Osteoblast (primary cell): Measurements from ENCODE around the gene VPS16. TPM values are rescaled to one million over a fixed set of nuclear protein-coding genes. Genes with fewer than 3 reads are reported as not detected.

Source experiments
- DNase-seq: peaks from one replicate; pipeline ENCODE4 v3.0.0; 2011; ENCODE audit warnings: low spot score, mixed read lengths; ENCODE audit not compliant: insufficient read length; ENCODE audit errors: missing footprints
- H2AFZ ChIP-seq: 2 replicates; pipeline ENCODE4 v1.6.0; 2011; ENCODE audit warnings: mild to moderate bottlenecking, low read length
- H3K27ac ChIP-seq: 2 replicates; pipeline ENCODE4 v1.5.1; 2011; ENCODE audit warnings: mild to moderate bottlenecking, low read depth, low read length, moderate library complexity
- H3K27me3 ChIP-seq: 2 replicates; pipeline ENCODE4 v1.6.0; 2012; ENCODE audit warnings: mild to moderate bottlenecking, control low read depth, inconsistent platforms, low read length, moderate library complexity; ENCODE audit not compliant: insufficient read depth
- H3K36me3 ChIP-seq: 2 replicates; pipeline ENCODE4 v1.5.1; 2011; ENCODE audit warnings: mild to moderate bottlenecking, low read length, control low read depth, moderate library complexity; ENCODE audit not compliant: insufficient read depth
- H3K4me1 ChIP-seq: 2 replicates; pipeline ENCODE4 v1.5.1; 2011; ENCODE audit warnings: mild to moderate bottlenecking, low read length, control low read depth, moderate library complexity; ENCODE audit not compliant: insufficient read depth
- H3K4me2 ChIP-seq: 2 replicates; pipeline ENCODE4 v1.6.0; 2011; ENCODE audit warnings: mild to moderate bottlenecking, low read length; ENCODE audit not compliant: insufficient read depth
- H3K4me3 ChIP-seq: fragments of 200-600 bp; sonication (generic); 3 replicates; pipeline ENCODE4 v1.5.1; 2012; ENCODE audit warnings: mild to moderate bottlenecking, low read length, inconsistent platforms; ENCODE audit not compliant: insufficient read depth
- H3K79me2 ChIP-seq: 2 replicates; pipeline ENCODE4 v1.6.0; 2012; ENCODE audit warnings: mild to moderate bottlenecking, low read length, control low read depth, inconsistent platforms; ENCODE audit not compliant: insufficient read depth
- H3K9me3 ChIP-seq: 2 replicates; pipeline ENCODE4 v1.5.1; 2011; ENCODE audit warnings: low read depth, low read length, control low read depth
- H4K20me1 ChIP-seq: 2 replicates; pipeline ENCODE4 v1.6.0; 2012; ENCODE audit warnings: mild to moderate bottlenecking, low read length, control low read depth; ENCODE audit not compliant: insufficient read depth
- CTCF ChIP-seq: IDR thresholded peaks from 2 replicates; pipeline ENCODE4 v1.5.1; 2011; ENCODE audit warnings: mild to moderate bottlenecking, low read depth, low read length, moderate library complexity; ENCODE audit errors: extremely low read depth
- total RNA-seq: library from RNA; depleted of rRNA; stranded (reverse); fragments of >200 nt; gene quantifications from 2 replicates; pipeline ENCODE4 v1.2.3, GENCODE V29; 2012

Gene VPS16
- total RNA-seq, 1 donor, result 36.2 TPM

DNA sequence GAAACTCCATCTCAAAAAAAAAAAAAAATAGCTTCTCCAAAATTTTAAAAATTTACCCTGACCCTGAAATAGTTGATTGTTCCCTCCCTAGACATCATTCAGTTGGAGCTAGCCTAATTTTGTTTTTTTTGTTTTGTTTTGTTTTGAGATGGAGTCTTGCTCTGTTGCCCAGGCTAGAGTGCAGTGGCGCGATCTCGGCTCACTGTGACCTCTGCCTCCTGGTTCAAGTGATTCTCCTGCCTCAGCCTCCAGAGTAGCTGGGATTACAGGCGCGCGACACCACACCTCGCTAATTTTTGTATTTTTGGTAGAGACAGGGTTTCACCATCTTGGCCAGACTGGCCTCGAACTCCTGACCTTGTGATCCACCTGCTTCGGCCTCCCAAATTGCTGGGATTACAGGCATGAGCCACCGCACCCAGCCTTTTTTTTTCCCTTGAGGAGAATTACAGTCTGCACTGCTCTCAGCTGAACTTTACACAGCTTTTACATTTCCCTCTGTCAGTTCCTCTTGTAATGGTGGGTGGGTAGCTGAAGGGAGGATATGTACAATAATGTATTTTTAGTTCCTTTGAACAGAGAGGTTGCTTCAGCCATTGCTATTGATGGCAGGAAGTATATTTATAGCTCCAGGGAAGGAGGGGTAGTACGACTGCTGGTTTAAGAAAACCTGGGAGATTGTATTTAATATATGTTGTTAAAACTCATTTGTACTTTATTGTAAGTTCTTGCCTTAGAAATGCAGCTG is 60.5 kb downstream of the VPS16 start:
- H3K79me2 ChIP-seq, result peaks cover 56% of the 10 kb centered on the region
- TF ChIP-seq CTCF, result no peak
- H3K4me1 ChIP-seq, result no peaks in the 10 kb centered on the region
- no peak overlapping the region for H3K4me3 ChIP-seq
- no peak for DNase-seq
- H2AFZ ChIP-seq, result no peak overlapping the region
- no peaks in the 10 kb centered on the region for H3K27me3 ChIP-seq
- H3K9me3 ChIP-seq, result no peaks in the 10 kb centered on the region
- H4K20me1 ChIP-seq, result peaks cover 14% of the 10 kb centered on the region
- no peak overlapping the region for H3K4me2 ChIP-seq
- H3K27ac ChIP-seq, result no peak overlapping the region
- no peaks in the 10 kb centered on the region for H3K36me3 ChIP-seq

DNA sequence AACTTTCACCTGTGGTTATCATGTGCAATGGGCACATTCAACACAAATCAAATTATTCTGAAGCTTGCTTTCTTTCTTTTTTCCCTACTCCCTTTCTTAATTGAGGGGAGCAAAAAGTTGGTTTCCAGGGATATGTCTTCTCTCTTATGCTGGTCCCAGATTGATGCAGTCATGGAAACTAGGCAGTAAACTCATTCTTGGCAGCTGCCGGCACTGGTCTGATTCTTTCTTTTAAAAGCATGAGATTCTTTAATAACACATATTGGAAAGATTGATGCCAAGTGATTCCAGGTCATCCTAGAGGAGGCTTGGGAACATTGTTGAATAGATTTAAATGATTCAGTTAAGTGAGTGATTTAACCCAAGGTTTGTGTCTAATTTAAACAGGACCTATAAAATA is 61.7 kb downstream of the VPS16 start:
- TF ChIP-seq CTCF, result no peak
- H3K27ac ChIP-seq, result no peak overlapping the region
- no peak for DNase-seq

GRCh38 chr20:2902818-2903217 is 62.3 kb downstream of the VPS16 start:
- Histone ChIP-seq H3K36me3 (no peaks in the 10 kb centered on the region), H4K20me1 (peaks cover 19% of the 10 kb centered on the region), H3K27me3 (no peaks in the 10 kb centered on the region), H3K9me3 (no peaks in the 10 kb centered on the region), H3K4me3 (no peak overlapping the region), H3K27ac (no peak overlapping the region), H3K4me2 (no peak overlapping the region), H3K4me1 (no peaks in the 10 kb centered on the region), H2AFZ (no peak overlapping the region), H3K79me2 (peaks cover 45% of the 10 kb centered on the region)
- DNase-seq, result no peak
- TF ChIP-seq CTCF, result no peak

More for the DNA sequence above, 61.7 kb downstream of the VPS16 start:
- Histone ChIP-seq H3K79me2 (peaks cover 47% of the 10 kb centered on the region), H2AFZ (no peak overlapping the region), H3K4me1 (no peaks in the 10 kb centered on the region), H3K4me2 (no peak overlapping the region), H3K9me3 (no peaks in the 10 kb centered on the region), H3K36me3 (no peaks in the 10 kb centered on the region), H3K4me3 (no peak overlapping the region), H4K20me1 (peaks cover 19% of the 10 kb centered on the region), H3K27me3 (no peaks in the 10 kb centered on the region)

DNA sequence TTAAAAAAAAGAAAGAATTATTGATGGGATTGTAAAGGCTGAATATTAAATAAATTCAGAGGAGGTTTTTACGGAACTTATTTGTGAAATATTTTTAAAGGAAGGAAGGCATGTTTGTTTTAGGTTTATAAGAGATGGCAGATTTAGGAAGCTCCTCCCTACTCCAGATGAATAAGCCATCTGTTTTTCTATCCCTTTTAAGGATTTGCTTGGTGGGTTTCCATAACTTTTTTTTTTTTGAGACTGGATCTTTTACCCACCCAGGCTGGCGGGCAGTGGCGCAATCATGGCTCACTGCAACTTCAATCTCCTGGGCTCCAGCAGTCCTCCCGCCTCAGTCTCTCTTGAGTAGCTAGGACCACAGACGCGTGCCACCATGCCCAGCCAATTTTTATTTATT is 63.1 kb downstream of the VPS16 start:
- H4K20me1 ChIP-seq, result peaks cover 19% of the 10 kb centered on the region
- H2AFZ ChIP-seq, result no peak overlapping the region
- H3K9me3 ChIP-seq, result no peaks in the 10 kb centered on the region
- H3K79me2 ChIP-seq, result peaks cover 48% of the 10 kb centered on the region
- H3K4me2 ChIP-seq, result no peak overlapping the region
- H3K4me3 ChIP-seq, result no peak overlapping the region
- no peaks in the 10 kb centered on the region for H3K4me1 ChIP-seq
- DNase-seq, result no peak
- TF ChIP-seq CTCF, result no peak
- H3K27me3 ChIP-seq, result no peaks in the 10 kb centered on the region
- no peaks in the 10 kb centered on the region for H3K36me3 ChIP-seq
- no peak overlapping the region for H3K27ac ChIP-seq
